Activated naive CD4-positive, alpha-beta T cell (primary cell): ENCODE measurements around the gene RABGEF1.
"Not testable (repeated sequence)": the region's sequence is repeated elsewhere in the genome, so short reads cannot be mapped to it uniquely, and the experiment has no call there.

Experiments
- DNase-seq, 4 experiments: peaks; one replicate each; lab custom pipeline; 2025; lab: John Stamatoyannopoulos, UW

Gene RABGEF1

GRCh38 chr7:66815186-66815875, 74.8 kb downstream of the RABGEF1 start:
- DNase-seq = not testable (repeated sequence)

- no peak for DNase-seq
Observed at GRCh38 chr7:66815951-66816350, 75.4 kb downstream of the RABGEF1 start.

- DNase-seq = not testable (repeated sequence)
Observed at GRCh38 chr7:66816658-66817057, 76.1 kb downstream of the RABGEF1 start.

GRCh38 chr7:66817208-66817795, 76.8 kb downstream of the RABGEF1 start:
- not testable (repeated sequence) for DNase-seq

- not testable (repeated sequence) for DNase-seq
Observed at GRCh38 chr7:66817956-66818355, 77.4 kb downstream of the RABGEF1 start.

- no peak for DNase-seq
Observed at GRCh38 chr7:66824041-66824440, 83.5 kb downstream of the RABGEF1 start.

GRCh38 chr7:66825538-66825937, 85.0 kb downstream of the RABGEF1 start:
- DNase-seq = peak in 1 of 4 experiments; percentile 5

GRCh38 chr7:66826649-66827048, 86.1 kb downstream of the RABGEF1 start:
- no peak for DNase-seq

- not testable (repeated sequence) for DNase-seq
Observed at GRCh38 chr7:66830976-66831375, 90.4 kb downstream of the RABGEF1 start.

- no peak for DNase-seq
Observed at GRCh38 chr7:66832531-66833351, 92.2 kb downstream of the RABGEF1 start.

- no peak for DNase-seq
Observed at GRCh38 chr7:66837007-66837406, 96.5 kb downstream of the RABGEF1 start.

- DNase-seq = no peak
Observed at GRCh38 chr7:66837661-66838060, 97.1 kb downstream of the RABGEF1 start.

- no peak for DNase-seq
Observed at GRCh38 chr7:66839814-66840213, 99.3 kb downstream of the RABGEF1 start.

- no peak for DNase-seq
Observed at GRCh38 chr7:66840316-66840715, 99.8 kb downstream of the RABGEF1 start.

GRCh38 chr7:66841898-66842297, 101.4 kb downstream of the RABGEF1 start:
- DNase-seq = no peak

GRCh38 chr7:66843492-66843891, 103.0 kb downstream of the RABGEF1 start:
- DNase-seq = not testable (repeated sequence)

GRCh38 chr7:66844552-66845378, 104.2 kb downstream of the RABGEF1 start:
- peak; percentile 94 to 99 (median 97) for DNase-seq

GRCh38 chr7:66845379-66846095, 105.0 kb downstream of the RABGEF1 start:
- DNase-seq = no peak

- DNase-seq = not testable (repeated sequence)
Observed at GRCh38 chr7:66846096-66846445, 105.5 kb downstream of the RABGEF1 start.

- DNase-seq = not testable (repeated sequence)
Observed at GRCh38 chr7:66847523-66847855, 107.0 kb downstream of the RABGEF1 start.
